Measurements from ENCODE around the gene ENTREP3. TPM values are rescaled to one million over a fixed set of nuclear protein-coding genes. Genes with fewer than 3 reads are reported as not detected.
"Not testable (repeated sequence)": the region's sequence is repeated elsewhere in the genome, so short reads cannot be mapped to it uniquely, and the experiment has no call there.

ENTREP3 gene
- total RNA-seq, 1 donor from 2014 or later = 13.8 TPM

DNA sequence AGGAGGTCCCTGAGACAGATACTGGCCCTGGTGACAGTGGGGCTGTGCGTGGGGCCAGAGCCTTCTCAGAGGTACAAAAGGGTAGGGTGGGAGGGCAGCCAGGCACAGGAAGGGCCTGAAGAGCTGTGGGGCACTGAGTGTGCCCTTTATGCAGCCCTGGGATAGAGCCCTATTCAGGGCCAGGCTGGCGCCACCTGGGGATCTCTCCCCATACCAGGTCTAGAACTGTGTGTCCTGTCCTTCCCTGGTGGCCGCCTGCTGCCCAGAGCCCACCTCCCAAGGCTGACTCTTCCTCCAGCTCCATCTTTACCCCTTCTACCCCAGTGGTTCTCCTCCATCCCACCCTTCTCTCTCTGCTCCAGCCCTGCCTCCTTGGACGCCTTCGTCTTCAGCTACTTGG is 21.8 kb downstream of the ENTREP3 start:
- DNase-seq; ATAC-seq (ENCODE audit: poor library complexity); intact Hi-C loops (cut with DNase I): not testable (repeated sequence)

DNA sequence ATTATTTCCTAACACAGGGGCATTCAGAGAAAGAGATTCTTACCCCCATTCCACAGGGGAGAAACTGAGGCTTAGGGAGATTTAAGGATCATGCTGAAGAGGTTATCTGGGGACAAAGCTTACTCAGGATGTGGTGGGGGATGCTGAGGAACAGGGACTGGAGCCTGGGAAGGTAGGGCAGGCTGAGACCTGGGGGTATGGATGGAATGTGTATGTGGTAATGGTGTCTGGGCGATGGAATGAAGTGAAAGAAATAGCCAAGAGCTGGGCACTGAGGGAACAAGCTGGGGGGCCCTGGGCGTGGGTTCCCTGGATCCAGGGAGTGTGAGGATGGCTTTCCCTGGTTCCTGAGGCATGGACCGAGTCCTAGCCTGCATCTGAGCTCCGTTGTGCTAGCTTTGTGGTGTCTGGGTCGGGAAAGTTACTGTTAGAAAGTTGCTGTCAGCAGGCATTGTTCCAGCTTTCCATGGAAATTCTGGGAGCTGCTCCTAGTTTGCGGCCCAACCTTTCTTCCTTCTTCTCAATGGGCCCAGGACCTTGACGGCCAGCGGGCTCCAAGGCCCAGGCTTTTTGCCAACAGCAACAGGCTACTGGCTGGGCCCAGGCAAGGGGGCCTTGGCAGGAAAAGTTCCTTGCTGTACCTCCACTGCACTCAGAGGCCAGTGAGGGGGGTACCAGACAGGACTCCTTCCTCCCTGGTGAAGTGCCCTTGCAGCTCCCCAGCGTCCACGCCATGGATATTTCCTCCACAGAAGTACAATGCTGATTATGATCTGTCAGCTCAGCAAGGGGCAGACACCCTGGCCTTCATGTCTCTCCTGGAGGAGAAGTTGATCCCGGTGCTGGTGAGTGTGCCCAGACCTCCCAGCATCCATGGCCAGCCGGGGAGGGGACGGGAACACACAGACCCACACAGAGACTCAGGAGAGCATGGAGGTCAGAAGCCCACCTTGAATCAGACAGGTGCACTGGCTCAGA is 23.0 kb downstream of the ENTREP3 start:
- ATAC-seq (ENCODE audit: poor library complexity); intact Hi-C loops (cut with DNase I); DNase-seq: not testable (repeated sequence)

DNA sequence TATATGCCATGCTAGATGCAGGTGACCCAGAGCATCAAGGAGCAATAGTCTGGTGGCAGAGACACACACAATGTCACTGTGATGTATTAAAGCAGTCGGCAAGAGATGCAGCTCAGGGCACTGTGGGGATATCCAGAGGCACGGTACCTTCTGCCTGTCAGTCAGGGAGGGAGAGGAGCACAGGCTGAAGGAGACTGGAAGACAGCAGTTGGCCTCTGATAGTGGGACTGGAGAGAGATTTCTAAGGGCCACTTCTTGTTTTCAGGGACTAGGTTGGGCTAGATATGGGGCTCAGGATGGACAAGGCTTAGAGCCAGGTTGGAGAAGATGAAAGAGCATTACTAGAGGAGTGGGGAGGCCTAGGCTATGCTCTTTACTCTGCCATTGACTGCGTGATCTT is 24.0 kb downstream of the ENTREP3 start:
- ATAC-seq (ENCODE audit: poor library complexity); intact Hi-C loops (cut with DNase I); DNase-seq: not testable (repeated sequence)

DNA sequence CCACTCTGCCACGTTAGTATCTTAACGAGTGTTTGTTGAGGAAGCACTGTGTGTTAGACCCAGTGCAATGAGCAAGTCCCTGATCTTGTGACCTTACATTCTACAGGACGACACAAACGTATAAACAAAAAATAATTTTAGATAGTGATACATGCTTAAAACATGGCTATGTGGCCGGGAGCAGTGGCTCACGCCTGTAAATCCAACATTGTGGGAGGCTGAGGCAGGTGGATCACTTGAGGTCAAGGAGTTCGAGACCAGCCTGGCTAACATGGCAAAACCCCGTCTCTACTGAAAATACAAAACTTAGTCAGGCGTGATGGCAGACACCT is 27.2 kb downstream of the ENTREP3 start:
- no peak for ATAC-seq (ENCODE audit: poor library complexity)
- DNase-seq = no peak
- intact Hi-C loops (cut with DNase I) = no loop called here

DNA sequence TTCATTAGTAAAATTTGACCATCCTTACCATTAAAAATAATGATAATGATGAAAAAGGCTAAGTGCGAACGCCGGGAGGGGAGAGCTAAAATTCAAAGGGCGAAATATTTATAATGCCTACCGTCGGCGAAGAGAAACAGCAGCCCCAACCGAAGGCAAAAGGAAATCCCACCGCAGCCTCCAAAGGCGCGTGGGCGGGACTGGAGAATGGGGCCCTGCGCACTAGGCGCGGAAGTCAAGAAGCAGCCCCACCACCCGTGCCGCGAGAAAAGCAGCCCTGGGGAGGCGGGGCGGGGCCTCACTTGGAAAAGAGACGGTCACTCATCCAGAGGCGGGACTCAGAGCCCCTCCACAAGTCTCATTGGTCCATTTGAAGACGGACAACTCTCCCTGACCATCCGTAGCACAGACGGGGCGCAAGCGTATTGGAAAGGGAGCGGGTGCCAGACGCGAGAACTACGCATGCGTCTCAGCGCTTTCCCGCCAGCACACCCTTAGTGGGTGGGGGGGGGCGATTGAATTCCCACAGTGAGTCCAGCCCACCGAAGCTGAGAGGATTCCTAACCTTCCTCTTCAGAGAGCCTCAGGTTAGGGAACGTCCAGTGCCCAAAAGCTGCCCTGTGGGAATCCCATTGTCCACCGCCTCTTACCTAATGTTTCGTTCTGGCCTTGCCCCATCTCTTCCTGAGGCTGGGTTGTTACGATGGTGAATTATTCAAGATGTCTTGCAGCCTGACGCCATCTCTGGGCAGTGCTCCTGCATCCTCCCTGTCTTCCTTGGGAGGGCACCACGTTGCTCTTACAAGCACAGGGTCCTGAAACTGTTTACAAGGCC is 27.8 kb downstream of the ENTREP3 start:
- ATAC-seq (ENCODE audit: poor library complexity) (peak; percentile 99), DNase-seq (peak; percentile 99)
- intact Hi-C loops (cut with DNase I) = no loop called here

DNA sequence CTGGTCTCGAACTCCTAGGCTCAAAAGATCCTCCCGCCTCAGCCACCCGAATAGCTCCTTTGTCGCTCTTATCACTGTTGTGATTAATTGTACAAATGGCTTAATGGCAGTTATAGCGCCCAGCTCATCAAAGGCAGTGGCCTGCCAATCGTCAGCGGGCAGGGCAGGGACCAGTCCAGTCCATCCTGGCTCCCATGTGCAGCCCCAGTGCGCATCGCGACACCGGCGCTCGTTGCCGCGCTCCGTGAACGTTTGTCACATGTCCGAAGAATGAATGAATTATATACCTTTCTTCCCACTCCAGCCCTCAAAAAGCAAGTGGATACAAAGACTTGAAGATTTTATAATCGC is 28.4 kb downstream of the ENTREP3 start:
- ATAC-seq (ENCODE audit: poor library complexity) (peak; percentile 56), DNase-seq (peak; percentile 67)
- intact Hi-C loops (cut with DNase I) = no loop called here

DNA sequence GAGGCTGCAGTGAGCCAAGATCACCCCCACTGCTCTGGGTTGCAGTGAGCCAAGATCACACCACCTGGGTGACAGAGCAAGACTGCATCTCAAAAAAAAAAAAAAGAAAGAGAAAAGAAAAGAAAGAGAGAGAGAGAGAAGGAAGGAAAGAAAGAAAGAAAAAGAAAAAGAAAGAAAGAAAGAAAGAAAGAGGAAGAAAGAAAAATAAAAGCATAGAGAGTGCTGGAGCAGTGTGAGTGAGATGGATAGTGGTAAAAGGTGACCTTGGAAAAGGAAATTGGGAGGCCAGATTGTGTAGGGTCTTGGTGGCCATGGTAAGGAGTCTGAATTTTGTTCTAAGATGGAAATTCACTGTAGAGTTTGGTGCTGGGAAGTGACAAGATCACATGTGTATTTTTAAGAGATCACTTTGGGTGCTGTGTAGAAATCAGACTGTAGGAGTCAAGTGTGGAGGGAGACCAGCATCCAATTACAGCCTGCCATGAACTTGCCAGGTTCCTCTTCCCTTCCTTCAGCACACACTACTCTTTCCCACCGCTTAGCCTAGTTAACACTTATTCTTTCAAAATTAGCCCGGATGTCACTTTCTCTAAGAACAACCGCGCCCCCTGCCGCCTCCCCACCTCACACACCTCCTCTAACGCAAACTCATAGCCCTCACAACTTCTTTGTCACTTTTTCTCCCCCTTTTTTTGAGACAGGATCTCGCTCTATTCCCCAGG is 28.9 kb downstream of the ENTREP3 start:
- DNase-seq (peak; percentile 86), ATAC-seq (ENCODE audit: poor library complexity) (peak; percentile 69)
- intact Hi-C loops (cut with DNase I) = no loop called here

DNA sequence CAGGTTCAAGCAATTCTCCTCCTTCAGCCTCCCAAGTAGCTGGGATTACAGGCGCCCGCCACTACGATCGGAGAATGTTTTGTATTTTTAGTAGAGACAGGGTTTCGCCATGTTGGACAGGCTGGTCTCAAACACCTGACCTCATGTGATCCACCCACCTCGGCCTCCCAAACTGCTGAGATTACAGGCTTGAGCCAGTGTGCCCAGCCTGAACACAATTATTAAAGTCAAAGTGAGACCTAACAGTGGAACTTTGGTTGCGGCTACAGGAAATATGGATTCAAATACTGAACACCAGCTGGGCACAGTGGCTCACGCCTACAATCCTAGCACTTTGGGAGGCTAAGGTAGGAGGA is 29.9 kb downstream of the ENTREP3 start:
- intact Hi-C loops (cut with DNase I); DNase-seq; ATAC-seq (ENCODE audit: poor library complexity): not testable (repeated sequence)

DNA sequence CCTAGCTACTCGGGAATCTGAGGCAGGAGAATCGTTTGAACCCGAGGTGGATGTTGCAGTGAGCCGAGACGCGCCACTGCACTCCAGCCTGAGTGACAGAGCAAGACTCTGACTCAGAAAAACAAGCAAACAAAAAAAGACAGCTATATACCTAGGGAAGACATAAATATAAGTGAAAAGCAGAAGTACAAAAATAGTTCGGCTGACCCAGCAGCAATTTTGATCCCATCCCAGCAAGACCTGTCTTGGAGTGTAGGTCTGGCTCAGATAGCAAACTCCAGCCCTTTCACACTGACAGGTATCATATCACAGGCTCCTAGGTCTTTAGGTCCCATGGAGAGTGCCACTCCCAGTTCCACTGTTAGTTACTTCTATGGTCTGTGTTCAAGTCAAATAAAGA is 32.2 kb downstream of the ENTREP3 start:
- DNase-seq (no peak), ATAC-seq (ENCODE audit: poor library complexity) (no peak)
- intact Hi-C loops (cut with DNase I) = no loop called here

DNA sequence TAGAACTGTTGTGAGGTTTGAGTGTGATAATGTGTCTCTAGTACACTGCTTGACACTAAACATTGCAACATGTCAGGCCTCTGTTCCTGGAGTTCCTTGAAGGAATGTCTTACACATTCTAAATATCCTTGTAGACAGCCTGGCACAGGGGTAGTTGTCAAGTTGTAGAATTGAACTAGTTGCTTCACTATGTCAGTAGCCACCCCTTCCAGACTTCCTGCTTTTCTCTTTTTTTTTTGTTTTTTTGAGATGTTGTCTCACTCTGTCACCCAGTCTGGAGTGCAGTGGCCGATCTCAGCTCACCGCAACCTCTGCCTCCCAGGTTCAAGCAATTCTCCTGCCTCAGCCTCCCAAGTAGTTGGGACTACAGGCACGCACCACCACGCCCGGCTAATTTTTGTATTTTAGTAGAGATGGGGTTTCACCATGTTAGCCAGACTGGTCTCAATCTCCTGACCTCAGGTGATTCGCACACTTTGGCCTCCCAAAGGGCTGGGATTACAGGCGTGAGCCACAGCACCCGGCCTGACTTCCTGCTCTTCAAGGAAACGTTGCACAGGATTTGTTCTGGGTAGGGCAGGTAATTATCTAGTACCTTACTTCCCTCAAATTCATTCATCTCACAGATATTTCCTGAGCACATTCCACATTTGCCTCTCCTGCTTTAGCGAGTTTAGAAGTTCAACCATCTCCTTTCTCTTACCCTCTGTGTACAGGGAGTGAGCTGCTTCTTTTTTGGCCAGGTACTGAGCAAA is 34.9 kb downstream of the ENTREP3 start:
- ATAC-seq (ENCODE audit: poor library complexity); DNase-seq; intact Hi-C loops (cut with DNase I): not testable (repeated sequence)

DNA sequence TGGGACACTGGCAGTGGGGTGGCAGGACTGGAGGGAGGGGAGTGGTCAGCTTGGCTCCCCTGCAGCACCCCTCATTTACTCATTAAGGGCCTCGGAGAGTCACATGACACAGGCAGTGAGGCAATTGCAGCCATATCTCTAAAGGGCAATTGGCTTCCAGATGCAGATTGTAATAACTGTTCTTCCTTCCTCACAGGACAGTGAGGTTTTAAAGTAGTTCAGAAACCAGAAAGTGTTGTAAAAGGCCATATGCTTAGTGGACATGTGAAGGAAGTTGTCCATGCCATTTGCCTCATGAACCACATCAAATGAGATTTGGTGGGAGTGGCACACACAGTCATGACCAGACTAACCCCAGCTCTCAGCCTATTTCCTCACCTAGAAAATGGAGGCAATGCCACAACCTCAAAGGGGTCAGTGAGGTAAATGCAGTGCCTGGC is 35.7 kb downstream of the ENTREP3 start:
- ATAC-seq (ENCODE audit: poor library complexity) (peak; percentile 42), DNase-seq (no peak)
- intact Hi-C loops (cut with DNase I) = no loop called here

DNA sequence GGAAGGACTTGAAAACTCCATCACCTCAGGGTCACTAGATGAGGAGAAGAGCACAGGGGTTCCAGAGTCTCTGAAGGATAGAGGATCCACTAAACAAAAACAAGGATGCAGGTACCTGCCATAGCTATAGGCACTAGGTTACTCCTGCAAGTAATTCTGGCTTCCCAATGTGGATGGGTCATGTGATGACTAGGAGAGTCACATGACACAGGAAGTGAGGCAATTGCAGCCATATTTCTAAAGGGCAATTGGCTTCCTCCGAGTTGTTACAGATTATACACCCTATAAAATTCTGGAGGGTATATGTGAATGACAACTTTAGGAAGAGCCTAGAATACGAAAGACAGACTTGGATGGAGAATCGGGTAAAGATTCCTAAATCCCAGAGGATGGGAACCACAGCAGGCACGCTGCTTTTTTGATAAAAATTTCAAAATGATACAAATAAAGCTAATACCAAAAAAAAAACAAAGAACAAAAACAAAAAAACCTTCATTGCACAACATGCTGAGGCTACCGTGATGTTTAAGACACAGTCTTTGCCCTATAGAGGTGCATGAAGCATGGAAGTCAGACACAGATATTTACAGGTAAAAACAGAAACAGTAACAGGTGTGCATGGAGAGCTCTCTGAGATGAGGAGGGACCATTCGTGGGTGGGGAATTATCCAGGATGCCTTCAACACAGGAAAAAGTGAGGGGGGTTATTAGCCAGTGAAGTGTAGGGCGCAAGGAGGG is 36.3 kb downstream of the ENTREP3 start:
- ATAC-seq (ENCODE audit: poor library complexity) = peak; percentile 68
- DNase-seq = no peak
- intact Hi-C loops (cut with DNase I) = no loop called here

DNA sequence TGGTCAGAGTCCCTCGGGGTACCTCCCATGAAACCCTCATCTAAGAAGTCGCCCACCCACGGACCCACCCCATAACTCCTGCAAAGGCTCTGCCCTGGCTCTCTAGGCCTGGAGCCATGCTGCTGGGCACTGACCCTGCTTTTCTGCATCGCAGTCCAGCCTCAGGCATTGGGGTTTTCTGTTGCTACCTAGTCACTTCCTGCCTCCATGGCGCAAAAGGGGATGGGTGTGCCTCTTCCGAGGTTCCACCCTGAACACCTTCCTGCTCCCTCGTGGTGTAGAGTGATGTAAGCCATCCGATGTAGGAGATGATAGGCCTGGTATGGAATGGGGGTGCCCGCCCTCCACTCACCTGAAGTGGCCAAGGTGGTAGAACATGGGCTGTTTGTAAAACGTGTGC is 40.6 kb downstream of the ENTREP3 start:
- ATAC-seq (ENCODE audit: poor library complexity); DNase-seq; intact Hi-C loops (cut with DNase I): not testable (repeated sequence)

DNA sequence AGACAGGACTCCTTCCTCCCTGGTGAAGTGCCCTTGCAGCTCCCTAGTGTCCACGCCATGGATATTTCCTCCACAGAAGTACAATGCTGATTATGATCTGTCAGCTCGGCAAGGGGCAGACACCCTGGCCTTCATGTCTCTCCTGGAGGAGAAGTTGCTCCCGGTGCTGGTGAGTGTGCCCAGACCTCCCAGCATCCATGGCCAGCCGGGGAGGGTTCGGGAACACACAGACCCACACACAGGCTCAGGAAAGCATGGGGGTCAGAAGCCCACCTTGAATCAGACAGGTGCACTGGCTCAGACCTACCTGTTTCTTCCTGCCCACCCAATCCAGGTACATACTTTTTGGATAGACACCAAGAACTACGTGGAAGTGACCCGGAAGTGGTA is 43.2 kb downstream of the ENTREP3 start:
- ATAC-seq (ENCODE audit: poor library complexity); DNase-seq; intact Hi-C loops (cut with DNase I): not testable (repeated sequence)

DNA sequence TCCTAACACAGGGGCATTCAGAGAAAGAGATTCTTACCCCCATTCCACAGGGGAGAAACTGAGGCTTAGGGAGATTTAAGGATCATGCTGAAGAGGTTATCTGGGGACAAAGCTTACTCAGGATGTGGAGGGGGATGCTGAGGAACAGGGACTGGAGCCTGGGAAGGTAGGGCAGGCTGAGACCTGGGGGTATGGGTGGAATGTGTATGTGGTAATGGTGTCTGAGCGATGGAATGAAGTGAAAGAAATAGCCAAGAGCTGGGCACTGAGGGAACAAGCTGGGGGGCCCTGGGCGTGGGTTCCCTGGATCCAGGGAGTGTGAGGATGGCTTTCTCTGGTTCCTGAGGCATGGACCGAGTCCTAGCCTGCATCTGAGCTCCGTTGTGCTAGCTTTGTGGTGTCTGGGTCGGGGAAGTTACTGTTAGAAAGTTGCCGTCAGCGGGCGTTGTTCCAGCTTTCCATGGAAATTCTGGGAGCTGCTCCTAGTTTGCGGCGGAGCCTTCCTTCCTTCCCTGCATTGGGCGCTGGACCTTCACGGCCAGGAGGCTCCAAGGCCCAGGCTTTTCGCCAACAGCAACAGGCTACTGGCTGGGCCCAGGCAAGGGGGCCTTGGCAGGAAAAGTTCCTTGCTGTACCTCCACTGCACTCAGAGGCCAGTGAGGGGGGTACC is 43.8 kb downstream of the ENTREP3 start:
- intact Hi-C loops (cut with DNase I); DNase-seq; ATAC-seq (ENCODE audit: poor library complexity): not testable (repeated sequence)

DNA sequence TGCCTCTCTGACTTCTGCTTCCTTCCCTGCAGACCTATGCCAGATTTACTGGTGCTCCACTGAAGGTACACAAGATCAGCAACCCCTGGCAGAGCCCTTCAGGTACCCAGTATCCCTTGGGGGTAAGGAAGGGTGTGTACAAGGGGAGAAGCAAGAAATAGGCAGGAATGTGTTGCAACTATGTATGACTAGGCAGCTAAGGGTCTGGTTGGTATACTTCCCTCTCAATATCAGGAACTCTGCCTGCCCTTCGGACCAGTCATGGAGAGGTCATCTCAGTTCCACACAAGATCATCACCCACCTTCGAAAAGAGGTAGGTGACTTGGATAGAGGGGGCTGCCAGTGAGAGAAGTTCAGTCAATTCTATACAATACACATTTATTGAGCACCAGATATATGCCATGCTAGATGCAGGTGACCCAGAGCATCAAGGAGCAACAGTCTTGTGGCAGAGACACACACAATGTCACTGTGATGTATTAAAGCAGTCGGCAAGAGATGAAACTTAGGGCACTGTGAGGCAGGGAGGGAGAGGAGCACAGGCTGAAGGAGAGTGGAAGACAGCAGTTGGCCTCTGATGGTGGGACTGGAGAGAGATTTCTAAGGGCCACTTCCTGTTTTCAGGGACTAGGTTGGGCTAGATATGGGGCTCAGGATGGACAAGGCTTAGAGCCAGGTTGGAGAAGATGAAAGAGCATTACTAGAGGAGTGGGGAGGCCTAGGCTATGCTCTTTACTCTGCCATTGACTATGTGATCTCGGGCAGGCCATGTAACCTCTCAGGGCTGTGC is 44.8 kb downstream of the ENTREP3 start:
- ATAC-seq (ENCODE audit: poor library complexity) = no peak
- DNase-seq = no peak
- intact Hi-C loops (cut with DNase I) = no loop called here

Measured in Right ventricle myocardium superior (tissue), 1 donor.